GM11168 (cell line): Measurements from ENCODE around the gene PLEKHA1.

ENCODE experiments used
- in situ Hi-C: fragments of 300-500 bp; cut with MboI; formaldehyde crosslinking; loops from one replicate; pipeline ENCODE4 v1.12.0; 2022; ENCODE audit warnings: low sequenced_read_pairs; ENCODE audit not compliant: unreplicated experiment

The PLEKHA1 gene

GRCh38 chr10:122455376-122456079 is 81.0 kb downstream of the PLEKHA1 start:
- in situ Hi-C loops: no loop called here

DNA sequence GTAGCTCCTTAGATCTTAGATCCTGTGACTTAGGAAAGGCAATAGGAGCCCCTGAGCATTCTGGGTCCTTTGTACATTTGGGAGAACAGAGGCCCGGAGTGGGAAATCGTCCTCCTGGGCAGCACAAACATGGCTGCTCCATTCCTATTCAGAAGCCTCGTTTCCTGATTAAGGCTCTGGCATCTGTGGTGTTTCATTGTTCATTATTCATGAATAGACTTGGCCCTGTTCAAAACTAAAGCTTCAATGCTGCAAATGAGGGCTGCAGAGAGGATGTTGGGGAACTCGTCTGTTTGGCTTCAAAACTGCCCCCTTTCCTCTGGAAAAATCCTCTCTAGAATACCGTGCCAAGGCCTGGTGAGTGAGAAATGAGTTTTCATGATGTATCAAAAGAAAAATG is 83.4 kb downstream of the PLEKHA1 start:
- in situ Hi-C loops: no loop called here

- in situ Hi-C loops: no loop called here
These were observed 84.2 kb downstream of the PLEKHA1 start for GRCh38 chr10:122458693-122459092.

GRCh38 chr10:122459561-122460273 is 85.2 kb downstream of the PLEKHA1 start:
- in situ Hi-C loops: no loop called here

DNA sequence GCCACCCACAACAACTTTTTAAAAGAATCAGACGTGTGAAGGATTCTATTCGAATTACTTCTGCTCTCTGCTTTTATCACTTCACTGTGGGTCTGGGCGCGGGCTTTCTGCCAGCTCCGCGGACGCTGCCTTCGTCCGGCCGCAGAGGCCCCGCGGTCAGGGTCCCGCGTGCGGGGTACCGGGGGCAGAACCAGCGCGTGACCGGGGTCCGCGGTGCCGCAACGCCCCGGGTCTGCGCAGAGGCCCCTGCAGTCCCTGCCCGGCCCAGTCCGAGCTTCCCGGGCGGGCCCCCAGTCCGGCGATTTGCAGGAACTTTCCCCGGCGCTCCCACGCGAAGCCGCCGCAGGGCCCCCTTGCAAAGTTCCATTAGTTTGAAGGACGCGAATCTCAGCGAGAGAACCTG is 86.4 kb downstream of the PLEKHA1 start:
- in situ Hi-C loops: no loop called here

DNA sequence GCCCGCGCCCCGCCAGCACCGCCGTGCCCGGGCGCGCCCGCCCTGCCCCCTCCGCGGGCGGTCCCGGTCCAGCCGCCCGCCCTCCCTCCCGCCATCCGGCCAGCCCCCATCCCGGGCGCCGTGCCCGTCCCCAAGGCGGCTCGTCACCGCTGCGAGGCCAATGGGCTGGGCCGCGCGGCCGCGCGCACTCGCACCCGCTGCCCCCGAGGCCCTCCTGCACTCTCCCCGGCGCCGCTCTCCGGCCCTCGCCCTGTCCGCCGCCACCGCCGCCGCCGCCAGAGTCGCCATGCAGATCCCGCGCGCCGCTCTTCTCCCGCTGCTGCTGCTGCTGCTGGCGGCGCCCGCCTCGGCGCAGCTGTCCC is 86.8 kb downstream of the PLEKHA1 start, which contains the start of gene HTRA1:
Gene HTRA1, plus strand, starts transcription at position 187 of the 362 bp plus-strand sequence. Its CDS starts 100 bp downstream, at position 287.
- in situ Hi-C loops: no loop called here

GRCh38 chr10:122461729-122462532 is 87.4 kb downstream of the PLEKHA1 start:
- in situ Hi-C loops: no loop called here

DNA sequence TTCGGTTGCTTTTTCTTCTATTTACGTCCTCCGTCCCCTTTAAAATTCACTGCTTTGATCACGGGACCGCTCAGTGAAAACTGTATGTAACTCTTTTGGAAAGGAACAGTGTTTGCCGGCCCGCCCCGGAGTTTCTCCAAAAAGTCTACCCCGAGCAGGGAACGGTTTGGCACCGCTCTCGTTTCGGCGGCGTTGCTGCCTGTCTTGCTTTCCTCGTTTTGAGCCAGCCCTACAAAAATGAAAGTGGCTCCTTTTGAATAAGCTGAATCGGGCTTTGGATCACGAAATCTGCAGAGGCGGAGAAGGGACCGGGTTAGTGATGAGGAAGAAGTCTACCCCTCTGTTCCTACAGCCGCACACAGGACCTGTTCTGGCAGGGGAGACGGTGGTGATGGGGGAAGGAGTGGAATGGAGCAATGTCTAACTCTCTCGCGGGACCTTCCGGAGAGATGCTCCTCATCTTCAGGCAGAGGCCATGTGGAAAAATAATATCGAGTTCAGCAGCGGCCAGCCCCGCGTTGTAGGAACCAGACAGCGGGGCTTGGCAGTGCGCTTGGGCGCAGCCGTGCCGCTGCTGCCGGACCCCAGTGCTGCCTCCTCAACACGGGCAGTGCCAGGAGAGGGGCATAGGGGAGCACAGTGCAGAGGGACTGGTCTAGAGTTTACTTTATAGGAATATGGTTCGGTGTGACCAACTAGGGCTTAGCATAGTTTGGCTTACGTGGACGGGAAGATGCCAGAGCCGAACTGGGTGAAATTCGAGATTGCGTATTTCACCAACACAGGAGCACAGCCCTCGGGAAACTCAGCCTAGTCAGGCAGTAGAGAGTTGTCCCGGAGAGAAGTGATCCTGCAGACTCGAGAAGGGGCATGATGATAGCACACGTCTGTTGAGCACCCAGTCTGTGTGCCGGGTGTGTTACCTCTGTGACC is 88.3 kb downstream of the PLEKHA1 start:
- in situ Hi-C loops: no loop called here

GRCh38 chr10:122463466-122464249 is 89.2 kb downstream of the PLEKHA1 start:
- in situ Hi-C loops: no loop called here

- in situ Hi-C loops: no loop called here
These were observed 89.7 kb downstream of the PLEKHA1 start for GRCh38 chr10:122464250-122464510.

DNA sequence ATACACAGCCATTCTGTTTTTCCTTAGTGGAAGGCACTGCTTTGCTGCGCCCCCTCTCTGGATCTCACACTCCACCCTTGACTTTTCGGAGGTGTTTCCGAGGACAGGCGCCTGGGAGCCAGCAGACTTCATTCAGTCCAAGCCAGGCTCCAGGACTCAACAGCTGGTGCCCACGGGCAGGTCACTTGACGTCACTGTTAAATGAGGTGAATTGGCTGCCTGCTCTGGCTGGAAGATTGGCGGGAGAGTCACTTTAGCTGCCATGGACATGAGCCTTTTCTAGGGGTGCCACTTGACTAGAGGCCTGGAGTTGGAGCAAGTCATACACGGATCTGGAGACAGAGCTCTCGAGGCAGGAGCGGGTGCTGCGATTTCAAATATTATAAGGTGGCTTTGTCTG is 90.1 kb downstream of the PLEKHA1 start:
- in situ Hi-C loops: no loop called here

GRCh38 chr10:122465401-122466040 is 91.0 kb downstream of the PLEKHA1 start:
- in situ Hi-C loops: no loop called here

- in situ Hi-C loops: no loop called here
These were observed 92.5 kb downstream of the PLEKHA1 start for GRCh38 chr10:122466951-122467381.

DNA sequence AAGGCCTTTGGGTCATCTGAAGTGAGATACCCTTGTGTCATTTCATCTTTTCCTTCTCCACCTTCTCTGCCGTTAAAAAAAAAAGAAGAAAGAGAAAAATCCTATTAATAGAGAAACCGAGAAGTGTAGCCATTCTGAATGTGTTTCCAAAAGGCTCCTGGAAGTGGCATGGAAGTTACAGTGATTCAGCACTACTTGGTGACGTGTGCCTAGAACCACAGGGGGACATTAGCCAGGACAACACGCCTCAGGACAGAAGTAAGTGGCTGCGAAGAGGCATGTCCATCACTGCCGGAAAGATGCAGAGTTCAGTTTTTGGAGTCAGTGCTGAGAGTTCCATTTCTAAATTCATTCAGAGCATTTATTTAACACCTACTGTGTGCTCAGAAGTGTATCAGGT is 93.2 kb downstream of the PLEKHA1 start:
- in situ Hi-C loops: no loop called here

- in situ Hi-C loops: no loop called here
These were observed 93.9 kb downstream of the PLEKHA1 start for GRCh38 chr10:122468307-122468925.

DNA sequence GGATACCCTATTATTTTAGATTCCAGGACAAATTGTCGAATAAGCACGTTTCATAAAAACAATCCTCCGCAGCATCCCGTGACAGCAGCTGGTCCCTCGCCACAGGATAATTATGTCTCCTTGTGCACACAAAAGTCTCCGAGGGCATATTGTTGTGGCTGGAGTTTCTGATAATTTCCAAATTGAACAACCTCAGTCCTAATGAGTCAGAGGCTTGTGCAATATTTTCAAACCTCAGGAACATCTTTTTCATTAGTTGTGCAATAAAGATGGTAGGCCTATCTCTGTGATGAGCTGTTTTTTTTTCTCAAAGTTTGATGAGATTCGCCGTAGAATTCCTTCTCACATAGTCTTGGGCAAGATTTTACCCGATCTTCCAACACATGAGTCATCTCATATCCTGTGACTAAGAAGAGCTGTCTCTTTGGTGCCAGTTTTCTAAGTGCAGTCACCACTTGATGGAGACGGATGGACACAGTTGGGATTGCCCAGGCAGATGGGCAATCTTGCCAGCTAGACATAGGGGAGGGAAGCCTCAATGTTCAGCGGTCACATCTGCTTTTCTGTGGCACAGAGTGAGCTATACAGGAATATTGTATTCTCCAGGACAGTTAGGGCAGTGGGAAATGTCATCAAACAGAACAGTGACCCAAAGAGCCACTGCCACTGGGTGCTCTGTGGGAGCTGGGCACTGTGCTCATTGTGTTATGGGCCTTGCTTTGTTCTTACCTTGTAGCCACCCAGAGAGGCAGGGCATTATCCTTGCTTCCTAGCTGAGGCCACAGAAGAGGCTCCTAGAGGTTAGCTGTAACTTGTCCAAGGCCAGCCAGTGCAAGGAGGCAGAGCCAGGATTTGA is 94.6 kb downstream of the PLEKHA1 start:
- in situ Hi-C loops: no loop called here

- in situ Hi-C loops: no loop called here
These were observed 95.3 kb downstream of the PLEKHA1 start for GRCh38 chr10:122469848-122470247.
